GM20000 (cell line): Measurements from ENCODE around the gene ANKRD11.

Experiments
- DNase-seq: peaks from one replicate; pipeline ENCODE4 v3.0.0; 2012; ENCODE audit warnings: low spot score
- TF ChIP-seq, protein P1 (sequence below): IDR thresholded peaks from 2 replicates; pipeline ENCODE4 v1.5.1; 2012; ENCODE audit warnings: mild to moderate bottlenecking, control low read depth; ENCODE audit errors: extremely low read depth, missing control alignments

ANKRD11 gene

DNA sequence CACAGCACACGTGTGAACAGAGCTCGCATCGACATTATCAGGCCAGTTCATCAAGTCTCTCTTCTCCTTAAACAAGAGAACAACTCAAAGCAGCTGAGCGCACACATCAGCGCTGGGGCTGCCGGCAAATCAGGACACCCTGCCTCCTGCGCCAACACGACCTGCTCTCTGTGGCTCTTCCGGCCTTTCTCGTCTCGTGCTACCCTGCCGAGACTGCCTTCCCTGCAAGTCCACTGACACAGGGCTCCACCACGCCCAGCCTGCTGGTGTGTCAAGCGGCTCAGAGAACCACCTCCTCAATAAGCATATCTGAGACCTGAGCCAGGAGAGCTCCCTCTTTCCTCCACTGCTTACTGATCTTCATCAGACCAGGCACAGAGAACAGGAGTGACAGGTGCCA is 176.0 kb downstream of the ANKRD11 start:
- TF ChIP-seq, protein P1, sequence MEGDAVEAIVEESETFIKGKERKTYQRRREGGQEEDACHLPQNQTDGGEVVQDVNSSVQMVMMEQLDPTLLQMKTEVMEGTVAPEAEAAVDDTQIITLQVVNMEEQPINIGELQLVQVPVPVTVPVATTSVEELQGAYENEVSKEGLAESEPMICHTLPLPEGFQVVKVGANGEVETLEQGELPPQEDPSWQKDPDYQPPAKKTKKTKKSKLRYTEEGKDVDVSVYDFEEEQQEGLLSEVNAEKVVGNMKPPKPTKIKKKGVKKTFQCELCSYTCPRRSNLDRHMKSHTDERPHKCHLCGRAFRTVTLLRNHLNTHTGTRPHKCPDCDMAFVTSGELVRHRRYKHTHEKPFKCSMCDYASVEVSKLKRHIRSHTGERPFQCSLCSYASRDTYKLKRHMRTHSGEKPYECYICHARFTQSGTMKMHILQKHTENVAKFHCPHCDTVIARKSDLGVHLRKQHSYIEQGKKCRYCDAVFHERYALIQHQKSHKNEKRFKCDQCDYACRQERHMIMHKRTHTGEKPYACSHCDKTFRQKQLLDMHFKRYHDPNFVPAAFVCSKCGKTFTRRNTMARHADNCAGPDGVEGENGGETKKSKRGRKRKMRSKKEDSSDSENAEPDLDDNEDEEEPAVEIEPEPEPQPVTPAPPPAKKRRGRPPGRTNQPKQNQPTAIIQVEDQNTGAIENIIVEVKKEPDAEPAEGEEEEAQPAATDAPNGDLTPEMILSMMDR = no peak
- DNase-seq = no peak

DNA sequence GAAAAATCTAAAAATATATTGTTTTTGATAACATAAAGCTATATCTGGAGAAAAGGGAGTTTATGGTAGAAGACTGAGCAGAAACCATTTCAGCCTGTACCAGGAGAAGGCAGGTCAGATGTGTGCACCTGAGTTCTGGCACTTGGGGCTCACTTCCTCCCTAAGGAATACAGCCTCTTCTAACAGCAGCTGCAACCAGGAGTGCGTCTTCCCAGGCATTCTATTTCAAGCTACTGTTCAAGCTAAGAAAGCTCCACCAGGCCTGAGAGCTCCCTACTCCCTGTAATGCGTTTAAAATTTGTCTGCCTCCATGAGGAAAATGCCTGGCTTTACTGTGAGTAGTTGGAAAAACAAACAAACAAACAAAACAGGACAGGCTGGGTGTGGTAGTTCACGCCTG is 176.8 kb downstream of the ANKRD11 start:
- DNase-seq = no peak
- TF ChIP-seq, protein P1 = no peak

DNA sequence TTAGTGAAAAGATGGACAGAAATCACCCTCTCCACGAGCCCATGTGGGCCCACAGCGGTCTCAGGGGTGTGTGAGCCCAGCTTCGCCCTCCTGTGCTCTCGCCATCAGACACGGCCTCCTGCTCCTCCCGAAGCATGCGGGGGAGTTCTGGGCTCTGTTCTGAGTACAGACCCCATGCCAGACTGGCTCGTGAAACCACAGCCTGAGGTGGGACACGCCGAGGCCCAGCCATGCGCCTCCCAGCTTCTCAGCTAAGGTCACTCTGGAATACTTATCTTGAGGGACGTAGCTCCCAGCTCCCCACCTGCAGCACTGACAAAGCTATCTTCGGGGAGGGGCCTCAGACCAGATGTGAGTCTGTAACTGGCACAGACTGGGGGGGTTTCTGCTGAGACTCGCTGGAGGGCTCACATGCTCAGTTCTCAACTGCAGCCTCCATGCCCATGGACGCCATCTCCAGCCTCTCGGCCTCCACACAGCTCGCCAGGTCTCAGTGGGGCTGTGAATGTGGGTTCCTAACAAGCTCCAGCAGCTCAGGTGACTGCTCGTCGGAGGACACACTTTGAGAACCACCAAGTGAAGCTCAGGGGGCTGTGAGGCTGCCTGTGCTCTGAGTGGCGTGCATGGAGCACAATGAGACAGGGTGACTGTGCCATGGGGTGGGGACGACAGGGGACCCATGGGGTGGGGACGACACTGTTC is 177.6 kb downstream of the ANKRD11 start:
- TF ChIP-seq, protein P1 = no peak
- no peak for DNase-seq

DNA sequence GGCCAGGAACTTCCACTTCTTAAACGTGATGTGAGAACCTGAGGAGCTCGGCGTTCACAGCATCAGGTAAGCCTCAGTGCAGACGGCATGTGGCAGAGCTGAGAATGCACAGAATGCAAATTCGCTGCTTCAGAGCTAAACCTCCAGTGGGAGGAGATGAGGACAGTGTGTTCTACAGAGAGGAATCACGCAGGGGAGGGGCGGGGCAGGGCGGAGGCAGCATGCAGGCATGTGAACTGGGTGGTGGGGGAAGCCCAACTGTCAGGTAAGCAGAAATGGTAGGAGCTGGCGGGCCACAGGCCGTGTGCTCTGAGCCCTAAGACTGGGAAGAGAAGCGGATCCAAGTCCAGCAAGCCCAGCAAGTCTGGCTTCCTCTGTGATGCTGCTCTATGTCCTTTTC is 178.2 kb downstream of the ANKRD11 start:
- no peak for DNase-seq
- TF ChIP-seq, protein P1 = no peak

DNA sequence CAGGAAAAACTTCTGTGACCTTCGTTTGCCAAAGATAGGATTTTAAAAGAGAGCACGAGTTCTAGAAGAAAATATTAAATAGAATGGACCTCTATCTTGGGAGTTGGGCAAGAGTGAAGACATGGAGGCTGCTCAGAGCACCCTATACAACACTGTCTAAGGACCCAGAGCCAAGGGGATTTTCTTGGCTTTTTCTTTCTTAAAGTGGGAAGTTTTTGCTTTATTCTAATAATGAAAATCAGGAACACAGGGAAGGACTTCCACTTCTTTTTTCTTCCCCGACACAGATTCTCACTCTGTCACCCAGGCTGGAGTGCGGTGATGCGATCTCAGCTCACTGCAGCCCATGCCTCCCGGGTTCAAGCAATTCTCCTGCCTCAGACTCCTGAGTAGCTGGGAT is 178.7 kb downstream of the ANKRD11 start:
- TF ChIP-seq, protein P1 = no peak
- no peak for DNase-seq

DNA sequence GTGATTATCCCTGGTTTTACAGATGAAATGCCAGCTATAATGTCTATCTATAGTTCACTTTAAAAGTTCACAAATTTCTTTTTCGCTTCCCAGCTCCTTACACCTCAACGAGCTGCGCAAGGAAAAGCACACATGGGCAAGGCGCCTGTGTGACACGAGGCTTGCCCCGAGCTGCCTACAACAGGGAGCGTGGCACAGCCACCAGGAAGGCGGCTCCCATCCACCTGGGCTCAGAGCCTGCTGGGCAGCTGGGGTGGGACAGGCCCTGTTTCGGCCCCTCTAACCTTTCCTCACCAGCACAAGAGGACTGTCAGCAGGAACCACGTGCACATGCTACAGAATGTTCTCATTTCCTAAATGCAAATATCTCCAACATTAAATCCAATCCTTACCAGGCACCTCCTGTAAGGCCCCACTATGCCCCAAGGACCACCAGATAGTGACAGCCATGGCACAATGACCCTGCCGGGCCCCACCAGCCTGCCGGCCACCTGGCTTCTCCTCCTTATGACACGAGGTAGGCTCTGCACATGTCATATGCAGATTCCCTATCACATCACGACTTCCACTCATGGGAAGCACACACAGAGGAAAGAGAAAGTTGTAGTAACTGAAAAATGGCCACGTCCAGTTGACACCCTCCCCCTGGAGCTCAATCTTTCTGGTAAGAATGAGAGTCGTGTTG is 180.8 kb downstream of the ANKRD11 start:
- TF ChIP-seq, protein P1 = no peak
- DNase-seq = no peak
